ENCODE measurements around the gene JAZF1. TPM values are rescaled to one million over a fixed set of nuclear protein-coding genes. Genes with fewer than 3 reads are reported as not detected.

The JAZF1 gene
- total and polyA plus RNA-seq, 2 experiments from 2014 or later = 9.5 to 12.1 TPM

DNA sequence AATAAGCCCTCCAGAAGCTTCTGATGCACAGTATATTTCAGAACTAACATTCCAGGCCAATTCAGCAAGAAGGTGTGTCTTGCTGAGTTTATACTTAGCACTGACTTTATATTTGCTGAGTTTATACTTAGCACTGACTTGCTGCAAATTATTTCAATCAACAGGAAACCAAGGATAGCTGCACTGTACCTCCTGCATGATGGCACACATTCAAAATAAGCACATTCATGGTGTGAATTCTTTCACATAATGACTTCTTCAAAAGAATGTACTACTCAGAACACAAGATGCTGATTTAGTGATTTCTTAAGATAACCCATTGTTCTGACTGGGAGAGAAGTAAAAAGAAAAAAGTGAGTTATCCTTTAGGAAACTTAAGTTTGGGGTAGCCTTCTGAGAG is 52.0 kb downstream of the JAZF1 start:
- H3K27me3 ChIP-seq = no peaks in the 10 kb centered on the region
- H2AFZ ChIP-seq = no peak overlapping the region
- no peaks in the 10 kb centered on the region for H4K20me1 ChIP-seq (ENCODE audit: insufficient read depth, poor library complexity, severe bottlenecking)
- H3K9me2 ChIP-seq (replicated peaks; ENCODE audit: insufficient read depth) = no peaks in the 10 kb centered on the region
- H3K79me2 ChIP-seq = no peaks in the 10 kb centered on the region
- no peak overlapping the region for H3K4me3 ChIP-seq
- no peak for DNase-seq (ENCODE audit: low spot score)
- H3K9me3 ChIP-seq (ENCODE audit: low read depth) = no peaks in the 10 kb centered on the region
- no peak overlapping the region for H3K27ac ChIP-seq
- H3K4me2 ChIP-seq = no peak overlapping the region
- no peaks in the 10 kb centered on the region for H3K4me1 ChIP-seq (ENCODE audit: insufficient read depth)
- H3K36me3 ChIP-seq (replicated peaks; ENCODE audit: insufficient read depth, low read depth) = no peaks in the 10 kb centered on the region
- TF ChIP-seq EZH2phosphoT487 (IDR thresholded peaks at IDR 0.05; ENCODE audit: low read depth, severe bottlenecking, unreplicated experiment) = no peak
- TF ChIP-seq, protein P1, sequence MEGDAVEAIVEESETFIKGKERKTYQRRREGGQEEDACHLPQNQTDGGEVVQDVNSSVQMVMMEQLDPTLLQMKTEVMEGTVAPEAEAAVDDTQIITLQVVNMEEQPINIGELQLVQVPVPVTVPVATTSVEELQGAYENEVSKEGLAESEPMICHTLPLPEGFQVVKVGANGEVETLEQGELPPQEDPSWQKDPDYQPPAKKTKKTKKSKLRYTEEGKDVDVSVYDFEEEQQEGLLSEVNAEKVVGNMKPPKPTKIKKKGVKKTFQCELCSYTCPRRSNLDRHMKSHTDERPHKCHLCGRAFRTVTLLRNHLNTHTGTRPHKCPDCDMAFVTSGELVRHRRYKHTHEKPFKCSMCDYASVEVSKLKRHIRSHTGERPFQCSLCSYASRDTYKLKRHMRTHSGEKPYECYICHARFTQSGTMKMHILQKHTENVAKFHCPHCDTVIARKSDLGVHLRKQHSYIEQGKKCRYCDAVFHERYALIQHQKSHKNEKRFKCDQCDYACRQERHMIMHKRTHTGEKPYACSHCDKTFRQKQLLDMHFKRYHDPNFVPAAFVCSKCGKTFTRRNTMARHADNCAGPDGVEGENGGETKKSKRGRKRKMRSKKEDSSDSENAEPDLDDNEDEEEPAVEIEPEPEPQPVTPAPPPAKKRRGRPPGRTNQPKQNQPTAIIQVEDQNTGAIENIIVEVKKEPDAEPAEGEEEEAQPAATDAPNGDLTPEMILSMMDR (IDR thresholded peaks at IDR 0.05; ENCODE audit: poor library complexity) = no peak
- TF ChIP-seq EZH2 (IDR thresholded peaks at IDR 0.05; ENCODE audit: borderline replicate concordance) = no peak

DNA sequence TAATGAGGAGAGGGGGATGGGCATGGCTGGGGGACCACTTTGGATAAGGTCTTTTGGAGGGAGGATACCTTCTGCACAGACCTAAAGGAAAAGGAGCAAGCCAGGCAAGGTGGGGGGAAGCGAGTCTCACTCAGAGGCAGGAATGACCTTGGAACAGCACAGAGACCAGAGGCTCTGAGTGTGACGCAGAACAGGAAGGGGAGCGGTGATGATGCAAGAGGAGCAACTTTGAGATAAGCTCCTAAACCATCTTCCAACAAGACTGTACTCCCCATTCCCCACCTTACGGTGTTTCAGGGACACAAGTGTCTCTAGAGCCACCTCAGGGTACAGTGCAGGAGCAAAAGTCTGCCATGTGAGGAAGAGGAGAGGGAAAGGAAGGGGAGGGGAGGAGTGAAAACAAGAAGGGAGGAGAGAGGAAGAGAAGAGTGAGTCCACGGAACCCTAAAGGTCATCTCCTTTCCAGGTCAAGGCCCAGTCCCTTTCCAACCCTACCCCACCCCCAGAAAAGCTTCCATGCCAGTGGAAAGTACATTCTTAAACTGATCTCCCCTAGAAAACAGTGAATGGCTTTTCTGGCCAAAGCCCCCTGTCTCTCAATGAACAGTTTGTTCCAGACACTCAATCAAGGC is 54.1 kb downstream of the JAZF1 start:
- Histone ChIP-seq H4K20me1 (ENCODE audit: insufficient read depth, poor library complexity, severe bottlenecking) (no peaks in the 10 kb centered on the region), H2AFZ (no peak overlapping the region), H3K79me2 (no peaks in the 10 kb centered on the region), H3K4me3 (no peak overlapping the region), H3K9me3 (ENCODE audit: low read depth) (no peaks in the 10 kb centered on the region), H3K4me2 (no peak overlapping the region), H3K4me1 (ENCODE audit: insufficient read depth) (no peaks in the 10 kb centered on the region), H3K36me3 (replicated peaks; ENCODE audit: insufficient read depth, low read depth) (no peaks in the 10 kb centered on the region), H3K27me3 (no peaks in the 10 kb centered on the region), H3K27ac (no peak overlapping the region), H3K9me2 (replicated peaks; ENCODE audit: insufficient read depth) (no peaks in the 10 kb centered on the region)
- 90% methylated on average over 5 of the region's 5 CpGs for WGBS (ENCODE audit: low lambda C conversion rate, missing lambda C conversion rate)
- DNase-seq (ENCODE audit: low spot score) = no peak
- no peak for TF ChIP-seq EZH2 (IDR thresholded peaks at IDR 0.05; ENCODE audit: borderline replicate concordance)
- TF ChIP-seq, protein P1 (IDR thresholded peaks at IDR 0.05; ENCODE audit: poor library complexity) = no peak
- no peak for TF ChIP-seq EZH2phosphoT487 (IDR thresholded peaks at IDR 0.05; ENCODE audit: low read depth, severe bottlenecking, unreplicated experiment)

DNA sequence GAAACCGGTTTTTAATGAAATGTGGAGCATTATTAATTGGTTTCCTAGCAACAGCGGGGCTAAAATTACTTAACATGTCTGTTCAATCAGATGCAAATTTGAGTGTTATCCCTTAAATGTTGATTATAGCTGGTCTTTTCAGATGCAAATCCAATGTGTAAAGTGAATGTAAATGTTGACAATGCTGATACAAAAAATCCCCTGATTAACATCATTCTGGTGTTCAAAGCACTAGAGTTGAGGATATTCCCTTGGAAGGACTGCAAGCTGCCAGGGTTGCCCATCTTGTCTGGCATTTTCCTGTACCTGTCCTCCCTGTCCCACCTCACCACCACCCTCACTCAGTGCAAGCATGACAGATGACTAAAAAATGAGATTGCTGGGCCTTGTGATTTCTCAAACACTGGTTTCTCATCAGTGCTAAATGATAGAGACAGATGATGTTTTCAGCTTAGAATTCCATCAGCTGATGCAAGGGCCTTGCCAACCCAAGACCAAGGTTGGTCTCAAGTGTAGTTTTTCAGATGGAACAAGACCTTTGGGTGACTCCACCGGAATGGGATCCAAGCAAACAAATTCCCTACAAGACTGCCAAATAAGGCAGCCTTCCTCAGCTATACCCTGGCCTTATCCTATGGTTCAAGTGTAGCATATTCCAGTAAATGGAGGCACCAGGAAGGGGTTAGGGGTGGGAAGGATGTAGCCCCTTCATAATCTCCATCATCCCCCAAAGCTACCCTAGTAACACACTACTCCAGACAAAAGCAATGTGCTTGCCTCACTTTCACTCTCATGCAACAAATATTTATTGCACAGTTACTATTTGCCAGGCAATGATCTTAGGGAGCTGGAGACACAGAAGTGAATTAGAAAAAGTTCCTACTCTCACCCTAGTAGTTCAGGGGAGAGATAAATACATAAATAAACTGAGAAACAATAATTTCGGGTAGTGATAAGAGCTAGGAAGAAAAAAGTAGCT is 54.9 kb downstream of the JAZF1 start:
- Histone ChIP-seq H4K20me1 (ENCODE audit: insufficient read depth, poor library complexity, severe bottlenecking) (no peaks in the 10 kb centered on the region), H3K4me3 (no peak overlapping the region), H3K27me3 (no peaks in the 10 kb centered on the region), H3K4me1 (ENCODE audit: insufficient read depth) (no peaks in the 10 kb centered on the region), H3K9me2 (replicated peaks; ENCODE audit: insufficient read depth) (no peaks in the 10 kb centered on the region), H3K36me3 (replicated peaks; ENCODE audit: insufficient read depth, low read depth) (no peaks in the 10 kb centered on the region), H3K79me2 (no peaks in the 10 kb centered on the region), H3K9me3 (ENCODE audit: low read depth) (no peaks in the 10 kb centered on the region), H2AFZ (no peak overlapping the region), H3K27ac (no peak overlapping the region), H3K4me2 (no peak overlapping the region)
- TF ChIP-seq EZH2 (IDR thresholded peaks at IDR 0.05; ENCODE audit: borderline replicate concordance) (no peak), EZH2phosphoT487 (IDR thresholded peaks at IDR 0.05; ENCODE audit: low read depth, severe bottlenecking, unreplicated experiment) (no peak)
- TF ChIP-seq, protein P1 (IDR thresholded peaks at IDR 0.05; ENCODE audit: poor library complexity) = no peak
- no peak for DNase-seq (ENCODE audit: low spot score)
- WGBS (ENCODE audit: low lambda C conversion rate, missing lambda C conversion rate) = 79% methylated on average over 4 of the region's 4 CpGs

Data from hepatocyte (in vitro differentiated cells).